GM19328 (cell line): ENCODE results near the gene HUWE1.

Source experiments
- ATAC-seq: cut with Tn5 transposase; IDR thresholded peaks from one replicate; pipeline ENCODE4 v1.9.1; 2021; ENCODE audit warnings: mild to moderate bottlenecking, moderate library complexity; ENCODE audit not compliant: unreplicated experiment

Gene HUWE1

DNA sequence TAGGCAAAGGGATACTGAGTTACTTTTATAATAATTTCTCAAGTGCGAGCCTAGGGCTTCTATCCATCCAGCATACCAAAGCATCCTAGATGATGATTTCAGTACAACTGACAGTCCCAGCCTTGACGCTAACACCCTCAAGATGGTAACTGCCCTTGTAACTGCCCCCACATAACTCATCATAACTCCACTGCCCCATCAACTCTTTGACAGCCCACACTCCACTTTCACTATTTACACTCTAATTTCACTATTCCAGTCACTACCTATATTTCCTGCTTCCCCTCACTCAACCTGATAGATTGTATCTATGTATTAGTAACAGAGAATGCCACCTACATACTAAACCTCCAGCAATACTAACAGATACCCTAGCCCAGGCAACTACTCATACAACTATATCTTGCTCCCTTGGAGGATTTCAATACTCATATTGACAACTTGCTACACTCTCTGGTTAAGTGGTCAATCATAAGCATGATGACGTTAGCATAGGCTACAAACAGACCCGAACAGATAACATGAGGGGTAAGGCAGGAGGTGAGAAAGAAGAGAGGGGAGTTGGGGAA is 65.0 kb downstream of the HUWE1 start:
- ATAC-seq: no peak

DNA sequence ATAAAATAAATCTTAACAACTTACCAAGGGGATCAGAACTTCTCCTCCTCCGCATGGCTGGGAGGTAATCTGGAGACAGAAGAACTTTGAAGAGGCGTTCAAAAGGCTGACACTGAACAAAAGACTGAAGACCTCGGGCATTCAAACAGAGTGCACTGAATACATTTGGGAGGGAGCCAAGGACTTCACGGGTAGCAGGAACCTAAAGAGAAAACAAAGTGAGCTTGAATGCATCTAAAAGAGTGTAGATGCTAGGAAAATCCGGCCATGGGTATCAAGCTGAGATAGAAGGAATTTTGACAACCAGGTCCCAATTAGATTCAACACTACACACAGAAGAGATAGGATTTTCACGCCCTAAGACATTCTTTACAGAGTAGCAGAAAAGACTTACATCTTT is 69.6 kb downstream of the HUWE1 start:
- no peak for ATAC-seq

DNA sequence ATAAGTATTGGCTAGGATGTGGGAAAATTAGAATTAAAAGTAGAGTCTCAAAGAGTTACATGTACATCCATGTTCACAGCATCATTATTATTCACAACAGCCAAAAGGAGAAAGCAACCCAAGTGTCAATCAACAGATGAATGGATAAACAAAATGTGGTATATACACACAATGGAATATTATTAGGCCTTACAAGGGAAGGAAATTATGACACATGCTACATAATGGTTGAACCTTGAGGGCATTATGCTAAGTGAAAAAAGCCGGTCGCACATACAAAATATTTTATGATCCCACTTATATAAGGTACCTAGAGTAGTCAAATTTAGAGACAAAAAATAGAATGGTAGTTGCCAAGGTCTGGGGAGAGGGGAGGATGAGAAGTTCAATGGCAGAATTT is 80.1 kb downstream of the HUWE1 start:
- no peak for ATAC-seq

DNA sequence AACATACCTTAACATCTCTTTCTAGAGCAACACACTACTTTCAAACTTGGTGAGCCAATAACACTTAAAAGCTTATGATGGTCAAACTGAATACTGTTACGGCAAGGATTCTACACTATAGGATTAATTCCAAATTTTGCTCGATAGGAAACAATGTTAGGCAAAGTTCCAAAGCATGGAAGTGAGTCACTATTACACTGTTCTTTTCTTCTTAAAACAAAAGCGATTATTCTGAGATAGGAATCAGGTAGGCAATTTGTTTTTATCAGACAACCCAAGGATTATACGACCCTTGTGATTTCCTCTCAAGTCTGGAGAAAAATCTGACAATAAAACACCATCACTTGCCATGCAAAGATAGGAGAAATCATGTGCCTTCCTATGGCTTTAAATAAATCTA is 81.5 kb downstream of the HUWE1 start:
- no peak for ATAC-seq

DNA sequence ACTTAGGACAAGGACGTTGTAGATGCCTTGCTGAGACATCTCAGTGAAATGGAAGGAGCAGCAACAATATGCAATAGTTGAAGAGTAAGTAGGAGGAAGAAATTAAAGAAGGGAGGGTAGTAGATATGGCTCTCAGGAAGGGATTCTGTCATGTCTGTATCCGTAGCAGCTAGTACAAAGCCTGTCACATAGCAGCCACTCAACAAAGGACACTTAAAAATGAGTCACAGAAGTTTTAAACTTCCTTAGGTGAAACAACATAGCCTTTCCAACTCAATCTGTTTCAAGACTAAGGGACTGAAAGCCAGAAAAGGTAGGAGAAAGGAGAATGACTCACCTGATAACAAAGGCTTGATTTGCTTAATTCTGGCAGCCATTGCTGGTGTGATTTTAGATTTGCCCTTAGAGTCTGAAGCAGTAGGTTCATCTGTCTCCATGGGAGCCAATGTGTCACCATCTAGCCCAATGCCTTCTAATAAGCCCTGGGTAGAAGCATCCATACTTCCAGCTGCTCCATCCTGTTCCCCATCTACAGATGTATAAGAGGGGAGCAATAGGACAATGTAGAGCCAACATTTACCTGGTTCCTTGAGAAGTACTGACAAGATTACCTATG is 86.6 kb downstream of the HUWE1 start:
- ATAC-seq: no peak

DNA sequence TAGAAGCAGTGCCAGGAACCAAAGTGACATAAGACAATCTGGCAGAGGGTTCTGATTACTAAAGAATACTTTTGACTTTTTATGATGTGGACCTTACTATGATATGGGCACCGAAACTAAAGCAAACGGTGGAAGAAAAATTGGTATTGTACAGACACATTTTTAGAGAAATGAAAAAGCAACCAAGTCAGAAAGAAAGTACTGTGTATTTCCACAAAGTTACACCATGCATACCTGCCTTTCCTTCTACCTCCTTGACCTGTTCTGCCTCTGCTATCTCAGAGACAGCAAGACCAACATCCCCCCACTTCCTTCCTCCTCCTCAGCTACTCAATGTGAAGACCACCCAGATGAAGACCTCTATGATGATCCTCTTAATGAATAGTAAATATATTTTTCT is 88.3 kb downstream of the HUWE1 start:
- ATAC-seq: no peak

DNA sequence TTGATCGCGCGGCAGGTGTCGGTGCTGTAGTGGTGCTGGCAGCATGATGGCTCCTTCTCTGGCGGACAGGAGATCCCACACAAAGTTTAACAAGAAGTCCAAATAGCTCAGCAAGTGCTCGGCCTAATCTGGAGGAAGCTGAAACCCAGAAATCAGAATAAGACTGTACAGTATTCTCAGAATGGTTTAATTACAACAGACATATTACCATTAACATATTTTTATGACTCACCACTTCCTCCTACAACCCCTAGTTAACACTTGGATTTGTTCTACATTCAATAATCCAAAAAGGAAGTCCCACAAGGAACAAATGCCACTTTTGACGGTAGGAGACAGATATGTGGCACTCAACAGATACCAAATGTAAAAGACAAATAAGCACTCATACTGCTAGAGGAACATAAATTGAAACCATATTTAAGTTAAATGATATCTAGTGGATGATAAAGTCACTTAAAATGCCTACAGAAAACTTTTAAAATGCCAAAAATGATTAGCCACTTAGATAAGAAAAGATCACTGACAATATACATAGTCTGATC is 91.2 kb downstream of the HUWE1 start:
- ATAC-seq: no peak

DNA sequence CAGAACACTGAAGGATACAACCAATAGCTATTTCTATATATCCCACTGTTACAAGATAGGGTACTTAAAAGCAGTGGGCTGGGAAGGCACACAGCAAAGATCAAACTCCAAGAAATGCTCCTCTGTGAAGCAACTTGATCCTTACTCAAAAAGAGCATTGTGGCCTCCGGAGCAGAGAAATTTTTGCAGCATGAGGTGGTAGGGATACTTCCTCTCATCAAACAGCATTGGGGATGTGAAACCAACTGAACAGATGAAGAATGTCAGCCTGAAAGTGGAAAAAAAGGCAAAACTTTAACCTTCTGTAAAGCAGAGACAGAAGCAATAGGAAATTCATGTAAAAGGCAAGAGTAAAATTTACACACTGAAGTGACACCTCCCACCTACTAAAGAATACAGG is 92.2 kb downstream of the HUWE1 start:
- no peak for ATAC-seq

DNA sequence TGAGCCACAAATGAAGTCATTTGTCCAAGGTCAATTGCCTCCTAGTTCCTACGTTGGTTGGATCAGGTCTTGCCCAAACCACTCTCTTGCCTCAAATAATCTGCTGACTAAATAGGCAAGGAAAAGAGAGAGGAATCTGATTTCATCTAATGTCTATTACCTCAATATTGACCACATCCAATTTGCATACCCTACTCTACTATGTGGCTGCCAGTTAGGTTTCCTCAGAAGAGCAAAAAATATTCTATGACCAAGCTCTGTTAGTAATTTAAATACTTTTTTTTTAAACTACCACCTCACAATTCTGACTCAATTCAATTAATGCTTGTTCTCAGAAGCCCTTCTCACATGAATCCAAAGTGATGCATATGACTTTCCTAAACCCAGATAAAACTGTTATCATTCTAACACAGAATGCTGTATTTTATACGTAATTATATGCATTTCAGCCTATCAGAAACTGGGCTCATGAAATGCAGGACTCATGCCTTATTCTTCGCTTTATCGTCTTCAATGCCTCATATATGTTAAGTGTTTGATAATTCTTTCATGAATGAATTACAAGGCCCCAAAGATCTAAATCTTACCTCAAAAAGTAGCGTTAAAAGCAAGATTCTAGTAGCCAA is 98.6 kb downstream of the HUWE1 start:
- ATAC-seq: no peak

DNA sequence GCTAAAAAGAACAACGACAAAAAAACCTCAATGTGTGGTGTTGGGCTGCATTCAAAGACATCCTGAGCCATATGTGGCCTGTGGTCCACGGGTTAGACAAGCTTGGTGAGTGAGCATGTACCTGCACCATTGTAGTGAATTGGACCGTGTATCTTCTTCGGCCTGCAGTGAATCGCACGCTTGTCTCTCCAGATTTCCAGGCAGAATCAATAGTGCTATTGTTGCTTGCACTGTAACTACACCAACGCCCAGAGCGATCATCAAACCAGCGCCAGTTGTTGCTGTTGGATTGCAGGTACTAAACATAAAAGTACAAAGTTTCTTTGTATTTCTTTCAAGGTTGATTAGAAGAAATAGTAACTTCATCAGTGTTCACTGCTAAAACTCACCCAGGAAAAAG is 101.6 kb downstream of the HUWE1 start:
- ATAC-seq: no peak

DNA sequence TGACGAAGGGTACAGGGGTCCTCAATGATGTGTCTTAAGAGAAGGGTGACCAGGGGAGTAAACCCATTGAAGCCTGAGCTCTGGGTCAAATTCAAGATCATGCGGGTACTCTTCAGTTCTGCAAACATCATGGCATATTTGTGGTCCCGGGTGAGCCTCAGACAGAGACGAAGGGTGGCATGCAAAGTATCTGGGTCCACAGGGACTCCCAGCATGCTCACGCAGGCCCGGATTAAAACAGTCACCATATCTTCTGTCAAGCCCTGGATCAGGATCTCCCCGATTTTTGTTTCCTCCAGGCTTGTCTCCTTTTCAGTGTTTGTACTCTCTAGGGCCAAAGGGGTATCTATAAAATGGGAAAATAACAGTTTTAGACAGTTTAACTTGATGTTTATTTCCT is 102.9 kb downstream of the HUWE1 start:
- no peak for ATAC-seq

DNA sequence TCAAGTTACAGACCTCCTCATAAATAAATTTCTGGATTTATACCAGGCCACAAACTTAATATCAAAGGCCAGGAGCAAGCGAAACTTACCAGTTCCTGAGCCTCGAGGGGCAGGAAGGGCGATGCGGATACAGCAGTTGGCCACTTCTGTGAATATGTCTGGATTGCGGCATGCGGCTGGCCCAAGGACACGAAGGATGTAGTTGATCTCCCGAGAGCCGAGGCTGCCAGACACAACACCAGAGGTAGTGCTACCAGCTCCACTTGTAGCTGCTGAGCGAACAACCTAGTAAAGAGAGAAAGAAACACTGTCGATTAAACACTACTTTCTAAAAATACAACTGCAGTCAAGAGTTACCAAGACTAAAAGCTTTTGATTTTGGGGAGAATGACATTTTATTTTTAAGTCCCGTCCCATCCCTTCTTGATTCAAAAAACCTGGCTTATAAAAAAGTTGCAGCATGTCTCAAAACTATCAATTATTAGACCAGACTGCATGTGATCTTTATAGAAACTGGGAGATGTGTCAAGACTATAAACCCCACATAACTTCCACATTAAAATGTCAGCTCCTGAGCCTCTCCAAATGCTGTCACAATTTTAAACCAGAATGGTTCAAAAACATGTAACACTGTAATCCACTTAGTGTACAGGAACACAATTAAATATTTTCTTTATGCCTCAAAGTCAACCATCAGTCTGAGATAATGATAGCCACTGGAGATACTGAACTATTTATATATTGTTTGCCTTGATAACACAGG is 105.6 kb downstream of the HUWE1 start:
- no peak for ATAC-seq

DNA sequence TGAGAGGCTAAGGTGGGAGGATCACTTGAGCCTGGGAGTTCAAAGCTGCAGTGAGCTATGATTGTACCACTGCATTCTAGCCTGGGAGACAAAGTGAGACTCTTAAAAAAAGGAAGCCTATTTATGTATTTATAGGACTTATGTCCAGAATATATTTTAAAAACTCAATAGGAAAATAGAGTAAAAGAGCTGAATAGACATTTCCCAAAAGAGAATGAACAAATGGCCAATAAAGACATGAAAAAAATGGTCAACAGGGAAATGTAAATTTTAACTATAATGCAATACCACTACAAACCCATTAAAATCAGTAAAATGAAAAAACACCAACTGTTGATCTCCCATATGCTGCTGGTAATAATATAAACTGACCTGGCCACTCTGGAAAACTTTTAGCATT is 115.0 kb downstream of the HUWE1 start:
- no peak for ATAC-seq

DNA sequence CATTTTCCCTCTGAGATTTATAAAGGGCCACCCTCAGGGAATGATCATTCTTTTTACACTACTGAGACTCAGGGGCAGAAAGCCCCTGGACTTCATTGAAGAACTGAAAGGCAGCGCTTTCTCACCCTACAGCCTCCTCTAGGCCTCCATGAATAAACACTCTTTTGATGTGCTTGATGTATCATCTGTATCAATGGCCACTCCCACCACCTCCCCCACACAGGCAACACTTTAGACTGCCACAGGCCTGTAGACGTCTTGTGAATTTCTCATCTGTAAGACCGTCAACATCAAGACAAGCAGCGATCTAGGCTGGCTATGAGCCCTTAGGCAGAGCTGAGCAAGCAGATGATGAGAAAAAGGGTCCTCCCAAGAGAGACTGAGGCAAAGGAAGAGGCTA is 123.2 kb downstream of the HUWE1 start:
- no peak for ATAC-seq

DNA sequence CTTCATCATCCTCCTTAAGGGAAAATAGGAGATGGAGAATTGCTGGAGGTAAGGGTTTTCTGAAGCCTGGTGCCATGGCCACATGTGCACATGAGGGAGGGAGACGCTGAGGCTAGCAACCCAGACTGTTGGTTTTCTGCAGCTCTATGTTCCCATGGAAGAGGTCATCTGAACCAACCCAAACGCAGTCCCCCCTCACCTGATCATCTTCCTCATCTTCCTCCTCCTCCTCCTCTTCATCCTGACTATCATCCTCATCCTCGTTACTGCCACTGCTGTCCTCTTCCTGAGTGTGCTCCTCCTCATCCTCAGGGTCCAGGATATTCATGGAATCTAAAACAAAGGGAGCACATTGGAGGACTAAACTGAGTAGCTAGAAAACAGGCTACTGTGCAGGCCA is 124.6 kb downstream of the HUWE1 start:
- no peak for ATAC-seq

DNA sequence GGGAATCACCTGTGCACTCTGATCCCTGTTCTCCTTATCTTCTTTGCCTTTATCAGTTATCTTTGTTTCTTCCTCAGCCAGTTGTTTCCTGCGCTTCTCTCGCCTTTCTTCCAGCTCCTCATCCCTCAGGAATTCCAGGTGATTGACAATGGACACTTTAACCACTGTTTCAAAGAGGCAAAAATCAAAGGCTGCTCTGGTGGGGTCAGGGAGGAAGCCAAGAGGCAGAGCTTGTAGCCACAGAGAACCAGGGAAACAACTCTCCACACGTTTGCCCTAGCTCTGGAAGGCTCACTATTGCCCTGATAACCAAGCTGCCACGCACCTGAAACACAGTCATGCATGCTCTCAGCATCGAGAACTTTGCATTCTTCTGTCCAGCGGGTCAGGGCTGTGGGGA is 127.9 kb downstream of the HUWE1 start:
- ATAC-seq: no peak

DNA sequence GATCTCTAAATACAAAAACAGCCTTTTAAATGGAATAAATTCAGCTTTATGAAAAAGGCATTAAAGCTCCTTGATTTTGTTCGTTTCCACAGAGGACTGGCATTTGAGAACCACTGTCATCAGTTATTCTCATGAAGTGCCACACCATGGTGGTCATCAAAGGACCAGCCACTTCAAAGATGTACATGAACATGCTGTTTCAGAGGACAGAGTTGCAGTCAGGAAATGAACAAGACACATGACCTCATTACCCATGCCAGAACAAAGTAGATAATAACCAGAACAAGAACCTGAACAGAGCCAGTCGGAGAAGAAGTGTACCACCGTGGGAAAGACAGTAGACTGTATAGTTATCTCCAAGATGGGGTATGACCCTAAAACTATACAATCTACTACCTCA is 129.7 kb downstream of the HUWE1 start:
- no peak for ATAC-seq

DNA sequence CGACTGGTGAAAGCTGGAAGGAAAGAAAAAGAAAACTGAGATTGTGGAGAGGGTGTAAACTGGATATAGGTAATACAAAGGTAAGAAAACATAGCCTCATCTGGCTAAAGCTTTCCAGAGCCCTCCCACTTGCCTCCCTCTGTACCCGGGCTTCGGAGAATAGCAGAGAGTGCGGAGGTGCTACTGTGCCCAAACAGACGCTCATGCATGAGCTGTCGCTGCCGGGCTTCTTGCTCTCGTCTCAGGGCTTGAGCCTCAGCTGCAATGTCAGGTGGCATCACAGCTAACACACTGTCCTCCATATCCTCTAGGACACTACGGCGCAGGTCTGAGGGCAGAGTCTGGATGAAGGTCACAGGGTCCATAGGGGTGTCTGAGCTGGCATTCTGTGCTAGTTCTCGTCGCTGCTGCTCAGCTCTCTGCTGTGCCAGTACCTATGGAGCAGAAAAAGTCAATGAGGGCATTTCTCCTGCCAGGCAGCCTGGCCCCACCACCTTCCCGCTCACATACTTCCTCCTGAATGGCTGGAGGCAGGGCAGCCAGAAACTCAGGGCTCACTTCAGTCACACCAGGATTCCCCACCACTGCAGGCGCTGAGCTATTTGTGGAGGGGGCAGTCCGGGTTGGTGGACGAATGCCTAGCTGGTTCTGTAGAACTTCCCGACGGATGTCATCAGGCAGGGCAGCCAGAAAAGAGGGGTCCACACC is 135.6 kb downstream of the HUWE1 start:
- no peak for ATAC-seq

DNA sequence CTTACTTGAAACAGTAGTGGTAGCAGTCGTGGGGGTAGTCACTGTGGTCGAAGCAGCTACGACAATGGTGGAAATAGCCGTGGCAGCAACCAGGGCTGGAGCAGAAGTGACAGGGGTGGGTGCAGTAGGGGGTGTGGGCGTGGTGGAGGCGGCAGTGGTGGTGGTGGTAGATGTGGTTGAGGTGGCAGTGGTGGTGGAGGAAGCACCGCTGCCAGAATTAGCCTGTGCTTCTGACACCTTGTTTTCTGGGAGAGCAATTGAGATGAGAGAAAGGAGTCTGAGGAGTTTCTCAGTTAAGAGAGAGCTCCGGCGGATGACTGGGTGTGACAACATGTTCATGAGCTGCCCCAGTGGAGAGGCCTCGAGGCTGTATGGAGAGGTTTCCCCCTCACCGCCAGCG is 138.9 kb downstream of the HUWE1 start:
- ATAC-seq: no peak

DNA sequence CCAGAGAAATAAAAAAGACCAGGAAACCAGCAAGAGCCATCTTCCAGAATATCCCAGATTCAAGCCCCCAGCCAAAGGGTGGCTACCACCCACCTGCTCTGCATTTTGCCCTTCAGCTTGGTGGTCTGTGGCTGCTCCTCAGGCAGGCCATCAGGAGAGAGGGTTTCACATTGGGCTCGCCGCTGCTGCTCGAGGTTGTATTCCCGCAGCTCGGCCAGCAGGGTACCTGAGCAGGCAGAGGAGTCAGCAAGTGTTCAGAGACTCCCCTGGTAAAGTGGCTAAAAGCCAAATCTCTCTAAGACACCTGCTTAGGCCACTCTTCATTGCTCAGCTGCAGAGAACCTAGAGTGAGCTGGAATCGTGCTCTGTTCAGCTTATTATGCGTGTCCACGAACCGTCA is 141.6 kb downstream of the HUWE1 start:
- ATAC-seq: no peak

DNA sequence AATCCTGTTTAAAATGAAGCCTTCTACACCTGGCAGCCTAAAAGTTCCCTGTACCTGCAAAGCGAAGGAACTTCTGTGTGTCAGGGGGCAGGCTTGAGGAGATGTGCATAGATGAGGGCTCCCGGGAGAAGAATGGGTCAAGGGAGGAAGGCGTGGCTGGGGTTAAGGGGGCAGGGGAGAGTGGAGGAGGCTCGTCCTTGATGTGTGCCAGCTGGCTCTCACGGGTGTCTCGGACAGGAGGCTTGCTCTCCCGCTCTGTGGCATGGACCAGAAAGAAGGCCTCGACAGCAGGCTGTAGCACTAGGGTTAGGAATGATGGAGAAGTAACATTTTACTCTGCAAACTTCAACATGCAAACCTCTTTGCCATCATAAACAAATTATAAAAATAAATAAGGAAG is 147.7 kb downstream of the HUWE1 start:
- no peak for ATAC-seq
